Right atrium auricular region (tissue), 2 donors: ENCODE measurements around the gene PNLIPRP2. TPM values are rescaled to one million over a fixed set of nuclear protein-coding genes. Genes with fewer than 3 reads are reported as not detected.

Source experiments
- DNase-seq: peaks from one replicate; pipeline ENCODE4 v3.0.0-alpha.2; 2019; ENCODE audit warnings: low spot score
- H3K27ac ChIP-seq, 2 donors: fragments of 200-600 bp; sonication (generic); 1 replicate in 1 of 2; 2 replicates in 1 of 2; pipeline ENCODE4 v1.5.1; 2016 to 2019
- H3K27me3 ChIP-seq, 2 donors: fragments of 200-600 bp; sonication (generic); one replicate each; pipeline versions ENCODE4 v1.5.1 to v1.6.0; 2017 to 2019
- H3K36me3 ChIP-seq: fragments of 200-600 bp; sonication (generic); one replicate; pipeline ENCODE4 v1.5.1; 2016
- H3K4me1 ChIP-seq, 2 donors: fragments of 200-600 bp; sonication (generic); one replicate each; pipeline versions ENCODE4 v1.5.1 to v1.6.0; 2017 to 2019
- H3K4me3 ChIP-seq, 2 donors: fragments of 200-600 bp; sonication (generic); 1 replicate in 1 of 2; 2 replicates in 1 of 2; pipeline ENCODE4 v1.5.1; 2017 to 2019; ENCODE audit warnings: mild to moderate bottlenecking in 1 of 2, moderate library complexity in 1 of 2
- H3K9me3 ChIP-seq, 2 donors: fragments of 200-600 bp; sonication (generic); one replicate each; pipeline ENCODE4 v1.5.1; 2019
- CTCF ChIP-seq, 2 donors: fragments of 200-600 bp; sonication (generic); IDR thresholded peaks; one replicate each; pipeline ENCODE4 v1.5.1; 2019; ENCODE audit warnings: antibody characterized with exemption in 2 of 2
- total RNA-seq, 2 donors: library from RNA; depleted of rRNA; stranded (reverse); fragments of >200 nt; gene quantifications; one replicate each; pipeline ENCODE4 v1.1.0, GENCODE V29; 2016

The PNLIPRP2 gene
- total RNA-seq, 2 donors from 2014 or later: not detected

DNA sequence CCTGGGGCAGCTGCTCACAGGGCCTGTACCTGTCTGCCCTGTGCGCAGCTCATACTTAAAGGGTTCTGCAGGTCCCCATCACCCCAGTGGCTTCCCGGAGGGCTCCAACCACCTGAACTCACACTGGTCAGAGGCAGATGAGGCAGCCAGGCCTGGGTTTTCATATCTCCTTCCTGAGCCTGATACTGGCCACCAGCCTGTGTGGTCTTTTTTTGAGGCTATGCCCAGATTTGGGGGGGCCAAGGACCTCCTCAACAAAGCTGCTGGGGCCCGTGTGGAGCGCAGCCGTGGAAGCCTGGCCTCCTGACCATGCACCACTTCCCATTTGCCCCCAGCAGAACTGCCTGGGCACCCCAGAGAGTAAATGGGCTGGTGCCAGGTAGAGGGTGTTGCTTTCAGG, 25.7 kb downstream of the PNLIPRP2 start:
- peak; percentile 46 for DNase-seq
- Histone ChIP-seq H3K9me3 (peaks cover 3 to 12% of the 10 kb centered on the region in 2 donors), H3K27me3 (no peaks in the 10 kb centered on the region), H3K27ac (no peak overlapping the region), H3K36me3 (no peaks in the 10 kb centered on the region), H3K4me1 (no peaks in the 10 kb centered on the region), H3K4me3 (no peak overlapping the region)
- no peak for TF ChIP-seq CTCF (IDR thresholded peaks at IDR 0.05)

DNA sequence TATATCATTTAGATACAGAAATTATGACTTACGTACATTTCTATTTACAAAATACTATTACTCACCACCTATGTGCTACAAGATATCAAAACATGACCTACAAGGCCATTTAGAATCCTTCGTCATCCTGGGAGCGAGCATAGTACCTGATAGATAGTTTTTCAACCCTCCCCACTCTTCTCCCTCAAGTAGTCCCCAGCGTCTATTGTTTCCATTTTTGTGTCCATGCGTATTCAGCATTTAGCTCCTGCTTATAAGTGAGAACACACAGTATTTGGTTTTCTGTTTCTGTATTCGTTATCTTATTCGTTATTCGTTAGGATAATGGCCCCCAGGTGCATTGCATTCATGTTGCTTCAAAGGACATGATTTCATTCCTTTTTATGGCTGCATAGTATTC, 28.1 kb downstream of the PNLIPRP2 start:
- Histone ChIP-seq H3K4me3 (no peak overlapping the region), H3K27ac (no peak overlapping the region), H3K36me3 (no peaks in the 10 kb centered on the region), H3K27me3 (no peaks in the 10 kb centered on the region), H3K9me3 (peaks cover 3 to 12% of the 10 kb centered on the region in 2 donors), H3K4me1 (no peaks in the 10 kb centered on the region)
- TF ChIP-seq CTCF (IDR thresholded peaks at IDR 0.05): no peak
- no peak for DNase-seq

- H3K4me1 ChIP-seq: no peaks in the 10 kb centered on the region
- DNase-seq: no peak
- no peak for TF ChIP-seq CTCF (IDR thresholded peaks at IDR 0.05)
- H3K27ac ChIP-seq: no peak overlapping the region
- no peaks in the 10 kb centered on the region for H3K27me3 ChIP-seq
- H3K36me3 ChIP-seq: no peaks in the 10 kb centered on the region
- no peak overlapping the region for H3K4me3 ChIP-seq
- H3K9me3 ChIP-seq: peaks cover 3 to 10% of the 10 kb centered on the region in 2 donors
These were observed 33.1 kb downstream of the PNLIPRP2 start for GRCh38 chr10:116653885-116654284.

DNA sequence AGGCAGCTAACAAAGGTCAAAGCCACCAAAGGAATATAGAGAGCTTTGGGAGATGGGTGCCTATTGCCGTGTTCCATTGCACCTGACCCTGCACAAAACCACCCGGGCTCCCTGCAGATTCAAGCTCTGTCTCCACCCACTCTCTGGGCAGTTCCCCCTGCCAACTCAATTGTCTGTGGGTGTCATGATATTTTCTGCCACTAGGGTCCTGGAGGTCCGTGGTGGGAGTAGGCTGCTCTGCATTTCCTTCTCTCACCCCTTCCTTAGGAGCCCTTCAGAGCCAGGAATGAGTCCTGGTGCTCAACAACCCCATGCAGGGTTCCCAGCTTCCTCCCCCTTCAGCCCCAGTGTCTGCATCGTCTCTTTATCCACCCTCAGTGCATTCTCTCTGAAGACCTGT, 34.1 kb downstream of the PNLIPRP2 start:
- H3K4me3 ChIP-seq: no peak overlapping the region
- no peak for DNase-seq
- H3K36me3 ChIP-seq: no peaks in the 10 kb centered on the region
- H3K27me3 ChIP-seq: no peaks in the 10 kb centered on the region
- H3K4me1 ChIP-seq: no peaks in the 10 kb centered on the region
- peaks cover 0 to 4% of the 10 kb centered on the region in 2 donors for H3K9me3 ChIP-seq
- peak in 1 of 2 donors; percentile 22 for TF ChIP-seq CTCF (IDR thresholded peaks at IDR 0.05)
- H3K27ac ChIP-seq: no peak overlapping the region

GRCh38 chr10:116655568-116655967, 34.8 kb downstream of the PNLIPRP2 start:
- no peaks in the 10 kb centered on the region for H3K9me3 ChIP-seq
- no peak overlapping the region for H3K27ac ChIP-seq
- DNase-seq: peak; percentile 28
- no peaks in the 10 kb centered on the region for H3K27me3 ChIP-seq
- H3K36me3 ChIP-seq: no peaks in the 10 kb centered on the region
- no peak overlapping the region for H3K4me3 ChIP-seq
- no peak for TF ChIP-seq CTCF (IDR thresholded peaks at IDR 0.05)
- H3K4me1 ChIP-seq: no peaks in the 10 kb centered on the region

GRCh38 chr10:116656044-116656443, 35.3 kb downstream of the PNLIPRP2 start:
- no peaks in the 10 kb centered on the region for H3K27me3 ChIP-seq
- no peak for TF ChIP-seq CTCF (IDR thresholded peaks at IDR 0.05)
- no peaks in the 10 kb centered on the region for H3K36me3 ChIP-seq
- no peaks in the 10 kb centered on the region for H3K9me3 ChIP-seq
- DNase-seq: no peak
- H3K27ac ChIP-seq: no peak overlapping the region
- H3K4me1 ChIP-seq: no peaks in the 10 kb centered on the region
- no peak overlapping the region for H3K4me3 ChIP-seq
